ENCODE data around the gene CHID1. TPM values are rescaled to one million over a fixed set of nuclear protein-coding genes. Genes with fewer than 3 reads are reported as not detected.

The CHID1 gene
- total RNA-seq, 2 donors from 2014 or later, result 23.4 to 28.8 TPM

GRCh38 chr11:911031-911889 lies 650 bp upstream of the CHID1 start:
- H3K9me3 ChIP-seq (ENCODE audit: control insufficient read depth, low read length, poor library complexity, severe bottlenecking), result no peaks in the 10 kb centered on the region
- H3K36me3 Mint-ChIP-seq (ENCODE audit: low read depth), result peaks cover 2% of the 10 kb centered on the region
- H3K27me3 Mint-ChIP-seq, result no peaks in the 10 kb centered on the region
- peak overlapping the region; percentile 95 for H3K4me3 Mint-ChIP-seq
- H3K27ac Mint-ChIP-seq, result peak overlapping the region; percentile 79
- H3K4me1 Mint-ChIP-seq, result peaks cover 15% of the 10 kb centered on the region
- ATAC-seq (peak; percentile 46), DNase-seq (peak in 1 of 3 donors; percentile 23)

DNA sequence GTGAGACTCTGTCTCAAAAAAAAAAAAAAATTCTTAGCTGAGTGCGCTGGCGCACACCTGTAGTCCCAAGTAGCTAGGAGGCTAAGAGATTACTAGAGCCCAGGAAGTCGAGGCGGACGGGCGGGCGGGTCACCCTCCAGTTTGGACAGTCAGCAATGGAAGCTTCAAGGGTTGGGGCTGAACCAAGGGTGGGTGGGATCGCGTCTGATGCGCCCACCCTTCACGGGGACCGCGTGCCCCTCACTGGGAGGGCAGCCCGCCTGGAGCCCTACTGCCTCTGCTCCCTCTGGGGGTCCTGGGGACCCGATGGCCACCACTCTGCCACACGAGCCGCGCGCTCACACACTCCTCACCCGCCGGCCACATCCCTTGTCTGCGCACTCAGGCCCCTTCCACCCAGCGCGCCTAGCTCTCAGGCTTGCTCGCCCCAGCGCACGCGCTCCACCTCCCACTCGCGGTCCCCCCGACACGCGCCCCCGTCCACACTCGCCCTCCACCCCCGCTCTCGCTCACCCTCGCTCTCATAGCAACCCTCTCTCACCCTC lies 494 bp downstream of the CHID1 start:
- peaks cover 2% of the 10 kb centered on the region for H3K36me3 Mint-ChIP-seq (ENCODE audit: low read depth)
- peaks cover 15% of the 10 kb centered on the region for H3K4me1 Mint-ChIP-seq
- no peaks in the 10 kb centered on the region for H3K9me3 ChIP-seq (ENCODE audit: control insufficient read depth, low read length, poor library complexity, severe bottlenecking)
- ATAC-seq (no peak), DNase-seq (peak in 1 of 3 donors; percentile 14)
- no peak overlapping the region for H3K27ac Mint-ChIP-seq
- no peaks in the 10 kb centered on the region for H3K27me3 Mint-ChIP-seq
- peak overlapping the region; percentile 94 for H3K4me3 Mint-ChIP-seq

DNA sequence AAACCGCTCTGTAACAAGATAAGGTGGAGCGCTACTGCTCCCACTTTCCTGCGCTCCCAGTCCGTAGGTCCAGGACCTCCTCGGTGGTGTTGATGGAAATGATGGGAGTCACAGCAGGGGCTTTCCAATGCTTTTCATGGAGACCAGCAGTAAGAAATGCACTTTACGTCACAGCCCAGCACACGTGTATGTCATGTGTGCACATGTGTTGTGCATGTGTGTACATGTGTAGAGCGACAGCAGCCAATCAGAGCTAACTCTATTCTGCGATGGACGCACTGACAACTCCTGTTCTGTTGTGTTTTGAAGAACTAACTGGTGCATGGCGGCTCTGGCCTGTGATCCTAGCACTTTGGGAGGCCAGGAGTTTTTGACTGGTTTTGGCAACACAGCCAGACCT lies 1.2 kb downstream of the CHID1 start:
- no peak for DNase-seq
- no peak for ATAC-seq
- Mint-ChIP-seq H3K4me1 (peaks cover 15% of the 10 kb centered on the region), H3K36me3 (ENCODE audit: low read depth) (peaks cover 2% of the 10 kb centered on the region), H3K4me3 (peak overlapping the region; percentile 94), H3K27me3 (no peaks in the 10 kb centered on the region), H3K27ac (no peak overlapping the region)
- no peaks in the 10 kb centered on the region for H3K9me3 ChIP-seq (ENCODE audit: control insufficient read depth, low read length, poor library complexity, severe bottlenecking)

DNA sequence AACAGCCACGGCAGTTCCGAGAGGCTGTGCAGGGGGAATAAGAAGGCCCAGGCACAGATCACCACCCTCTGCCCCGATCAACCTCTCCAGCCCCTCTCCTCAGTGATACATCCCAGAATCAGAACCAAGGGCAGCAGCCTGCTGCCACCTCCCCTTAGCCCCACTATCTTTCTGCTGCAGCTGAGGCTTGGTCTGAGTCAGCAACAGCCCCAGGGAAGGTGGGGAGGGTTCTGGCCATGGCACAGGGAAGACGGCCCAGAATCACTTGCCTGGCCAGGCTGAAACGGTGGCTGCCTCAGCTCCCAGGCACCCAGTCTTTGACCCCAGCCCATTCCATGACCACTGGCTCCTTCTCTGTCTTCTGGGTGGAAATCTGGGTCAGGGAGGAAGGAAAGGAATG lies 2.3 kb downstream of the CHID1 start:
- Mint-ChIP-seq H3K4me3 (no peak overlapping the region), H3K4me1 (peaks cover 15% of the 10 kb centered on the region), H3K27me3 (no peaks in the 10 kb centered on the region), H3K36me3 (ENCODE audit: low read depth) (peaks cover 2% of the 10 kb centered on the region), H3K27ac (no peak overlapping the region)
- DNase-seq (no peak), ATAC-seq (no peak)
- H3K9me3 ChIP-seq (ENCODE audit: control insufficient read depth, low read length, poor library complexity, severe bottlenecking), result no peaks in the 10 kb centered on the region

DNA sequence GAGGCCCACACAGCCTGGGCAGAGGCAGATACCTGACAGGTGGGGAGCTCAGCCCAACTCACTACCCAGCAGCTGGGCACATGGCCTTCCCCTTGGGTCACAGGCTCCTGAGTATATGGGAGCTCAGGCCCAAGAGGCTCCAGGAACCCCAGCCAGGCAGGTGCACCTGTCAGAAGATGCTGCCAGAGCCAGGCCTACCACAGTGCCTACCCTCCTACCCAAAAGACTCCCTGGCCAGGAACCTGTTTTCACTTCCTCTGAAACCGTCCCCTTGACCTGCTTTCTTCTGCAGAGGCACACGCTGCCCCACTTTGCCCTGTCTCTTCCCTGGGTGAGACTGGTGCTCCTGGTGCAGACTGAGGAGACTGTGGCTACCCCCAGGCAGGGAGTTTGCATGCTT lies 2.9 kb downstream of the CHID1 start:
- DNase-seq (no peak), ATAC-seq (no peak)
- H3K4me3 Mint-ChIP-seq, result no peak overlapping the region
- peaks cover 15% of the 10 kb centered on the region for H3K4me1 Mint-ChIP-seq
- peaks cover 2% of the 10 kb centered on the region for H3K36me3 Mint-ChIP-seq (ENCODE audit: low read depth)
- H3K27ac Mint-ChIP-seq, result no peak overlapping the region
- H3K9me3 ChIP-seq (ENCODE audit: control insufficient read depth, low read length, poor library complexity, severe bottlenecking), result no peaks in the 10 kb centered on the region
- no peaks in the 10 kb centered on the region for H3K27me3 Mint-ChIP-seq

GRCh38 chr11:905952-906351 lies 4.7 kb downstream of the CHID1 start:
- peaks cover 13% of the 10 kb centered on the region for H3K4me1 Mint-ChIP-seq
- no peak for DNase-seq
- no peak overlapping the region for H3K4me3 Mint-ChIP-seq
- no peak overlapping the region for H3K27ac Mint-ChIP-seq
- H3K9me3 ChIP-seq (ENCODE audit: control insufficient read depth, low read length, poor library complexity, severe bottlenecking), result no peaks in the 10 kb centered on the region
- ATAC-seq, result no peak
- peaks cover 4% of the 10 kb centered on the region for H3K36me3 Mint-ChIP-seq (ENCODE audit: low read depth)
- no peaks in the 10 kb centered on the region for H3K27me3 Mint-ChIP-seq

- H3K27ac Mint-ChIP-seq, result no peak overlapping the region
- H3K4me3 Mint-ChIP-seq, result no peak overlapping the region
- H3K4me1 Mint-ChIP-seq, result peaks cover 13% of the 10 kb centered on the region
- H3K27me3 Mint-ChIP-seq, result no peaks in the 10 kb centered on the region
- no peaks in the 10 kb centered on the region for H3K9me3 ChIP-seq (ENCODE audit: control insufficient read depth, low read length, poor library complexity, severe bottlenecking)
- H3K36me3 Mint-ChIP-seq (ENCODE audit: low read depth), result peaks cover 6% of the 10 kb centered on the region
- ATAC-seq (no peak), DNase-seq (no peak)
These were observed 6.2 kb downstream of the CHID1 start for GRCh38 chr11:904380-904779.

DNA sequence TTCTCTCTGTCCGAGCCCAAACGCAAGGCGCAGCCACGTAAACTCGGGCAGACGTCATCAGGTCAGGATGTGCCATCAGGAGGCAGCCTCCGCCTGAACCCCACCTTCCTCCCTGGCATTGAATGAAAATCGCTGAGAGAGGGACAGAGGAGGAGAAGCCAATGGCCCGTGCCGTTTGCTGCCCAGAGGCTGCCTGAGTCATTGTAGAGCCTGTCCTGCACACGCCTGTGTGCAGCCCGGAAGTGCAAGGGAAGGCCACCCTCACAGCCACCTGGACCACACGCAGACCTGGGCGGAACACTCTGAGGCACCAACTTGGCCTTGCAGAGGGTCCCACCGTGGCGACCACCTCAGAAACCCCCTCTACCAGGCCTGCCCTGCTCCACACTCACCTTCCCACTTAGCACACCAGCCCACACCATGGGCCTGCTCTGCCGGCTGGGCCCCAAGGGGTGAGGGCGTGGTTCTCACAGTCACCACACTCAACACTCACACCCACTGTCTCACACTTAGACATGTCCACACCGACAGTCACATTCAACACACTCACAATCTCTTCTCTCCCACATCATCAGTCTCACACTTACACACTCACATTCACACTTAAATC lies 9.1 kb downstream of the CHID1 start:
- no peaks in the 10 kb centered on the region for H3K27me3 Mint-ChIP-seq
- peaks cover 6% of the 10 kb centered on the region for H3K36me3 Mint-ChIP-seq (ENCODE audit: low read depth)
- ATAC-seq (no peak), DNase-seq (no peak)
- H3K4me3 Mint-ChIP-seq, result no peak overlapping the region
- H3K27ac Mint-ChIP-seq, result no peak overlapping the region
- H3K4me1 Mint-ChIP-seq, result peaks cover 3% of the 10 kb centered on the region
- no peaks in the 10 kb centered on the region for H3K9me3 ChIP-seq (ENCODE audit: control insufficient read depth, low read length, poor library complexity, severe bottlenecking)

- Mint-ChIP-seq H3K4me1 (peaks cover 3% of the 10 kb centered on the region), H3K4me3 (no peak overlapping the region), H3K27me3 (no peaks in the 10 kb centered on the region), H3K36me3 (ENCODE audit: low read depth) (peaks cover 6% of the 10 kb centered on the region), H3K27ac (no peak overlapping the region)
- DNase-seq (no peak), ATAC-seq (no peak)
- no peaks in the 10 kb centered on the region for H3K9me3 ChIP-seq (ENCODE audit: control insufficient read depth, low read length, poor library complexity, severe bottlenecking)
These were observed 10.1 kb downstream of the CHID1 start for GRCh38 chr11:900545-900944.

GRCh38 chr11:899724-900123 lies 10.9 kb downstream of the CHID1 start:
- H3K4me3 Mint-ChIP-seq, result no peak overlapping the region
- no peak for DNase-seq
- H3K4me1 Mint-ChIP-seq, result peaks cover 3% of the 10 kb centered on the region
- no peaks in the 10 kb centered on the region for H3K9me3 ChIP-seq (ENCODE audit: control insufficient read depth, low read length, poor library complexity, severe bottlenecking)
- peaks cover 6% of the 10 kb centered on the region for H3K36me3 Mint-ChIP-seq (ENCODE audit: low read depth)
- no peak for ATAC-seq
- H3K27me3 Mint-ChIP-seq, result no peaks in the 10 kb centered on the region
- H3K27ac Mint-ChIP-seq, result no peak overlapping the region

DNA sequence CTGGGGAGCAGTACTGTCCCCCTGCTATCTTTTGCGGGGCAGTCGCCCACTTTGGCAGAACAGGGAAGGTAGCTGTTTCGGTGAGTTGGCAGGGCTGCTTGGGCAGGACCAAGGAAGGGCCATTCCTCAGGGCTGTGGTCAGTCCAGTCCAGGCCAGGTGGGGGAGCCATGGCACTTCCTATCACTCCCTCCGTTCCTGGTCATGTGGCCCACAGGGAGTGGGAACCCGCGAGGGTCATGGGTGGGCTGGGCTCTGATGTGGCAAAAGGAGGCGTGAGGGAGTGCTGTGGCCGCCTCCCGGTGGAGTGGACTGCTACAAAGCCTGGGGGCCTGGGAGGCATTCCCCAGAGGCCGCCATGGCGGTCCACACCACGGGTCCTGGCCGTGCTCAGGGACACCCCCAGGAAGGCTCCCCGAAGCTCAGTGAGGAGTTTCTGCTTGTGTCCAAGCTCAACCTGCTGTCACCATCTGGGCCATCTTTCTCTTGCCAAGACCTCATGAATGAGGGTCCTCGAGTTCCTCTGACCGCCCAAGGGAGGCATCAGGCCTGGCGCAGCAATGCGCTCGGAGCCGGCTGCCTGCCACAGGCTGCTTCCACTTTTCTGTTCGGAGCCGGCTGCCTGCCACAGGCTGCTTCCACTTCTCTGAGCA lies 11.9 kb downstream of the CHID1 start:
- Mint-ChIP-seq H3K4me3 (no peak overlapping the region), H3K27me3 (no peaks in the 10 kb centered on the region), H3K4me1 (peaks cover 3% of the 10 kb centered on the region), H3K36me3 (ENCODE audit: low read depth) (peaks cover 6% of the 10 kb centered on the region), H3K27ac (no peak overlapping the region)
- DNase-seq, result no peak
- no peak for ATAC-seq
- H3K9me3 ChIP-seq (ENCODE audit: control insufficient read depth, low read length, poor library complexity, severe bottlenecking), result no peaks in the 10 kb centered on the region

DNA sequence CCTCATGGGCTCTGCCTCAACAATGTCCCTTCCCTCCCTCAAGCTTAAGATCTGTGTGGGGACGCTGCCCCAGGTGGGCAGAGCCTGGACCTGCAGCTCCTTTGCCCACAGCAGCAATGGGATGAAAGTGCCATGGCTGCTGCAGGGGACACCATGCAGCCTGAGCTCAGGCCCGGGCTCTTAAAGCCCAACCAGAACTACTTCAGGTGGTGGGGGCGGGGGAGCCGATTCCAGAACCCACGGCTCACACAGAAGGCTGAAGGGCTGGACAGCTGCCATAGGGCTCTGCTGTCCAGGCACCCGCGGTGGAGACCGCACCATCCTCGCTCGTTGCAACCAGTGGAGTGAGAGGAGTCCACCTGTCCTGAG lies 12.5 kb downstream of the CHID1 start:
- no peak overlapping the region for H3K4me3 Mint-ChIP-seq
- no peak for DNase-seq
- H3K27me3 Mint-ChIP-seq, result no peaks in the 10 kb centered on the region
- no peak for ATAC-seq
- peaks cover 6% of the 10 kb centered on the region for H3K36me3 Mint-ChIP-seq (ENCODE audit: low read depth)
- no peaks in the 10 kb centered on the region for H3K9me3 ChIP-seq (ENCODE audit: control insufficient read depth, low read length, poor library complexity, severe bottlenecking)
- H3K27ac Mint-ChIP-seq, result no peak overlapping the region
- H3K4me1 Mint-ChIP-seq, result peaks cover 3% of the 10 kb centered on the region
